A673 (cell line): ENCODE measurements around the gene OXSR1. TPM values are rescaled to one million over a fixed set of nuclear protein-coding genes. Genes with fewer than 3 reads are reported as not detected.

Experiments used
- BruUV-seq: library from RNA; stranded (reverse); fragments of 400-500 nt; replicated peaks from 2 replicates; lab custom pipeline; 2021; lab: Mats Ljungman, UMichigan
- CTCF ChIA-PET: fragments of 300-600 bp; sonication (Branson Sonifier 250); formaldehyde crosslinking; loops from one replicate; lab custom pipeline; 2022; ENCODE audit warnings: antibody characterized with exemption; lab: Charles Lee
- POLR2A ChIA-PET: fragments of 300-600 bp; sonication (Branson Sonifier 250); formaldehyde crosslinking; loops from one replicate; lab custom pipeline; 2022; ENCODE audit warnings: antibody characterized with exemption; ENCODE audit not compliant: low non-redundant PET; lab: Charles Lee
- DNase-seq: peaks from one replicate; pipeline ENCODE4 v3.0.0-alpha.2; 2015; ENCODE audit warnings: low spot score
- H3K27ac ChIP-seq: fragments of 200-600 bp; sonication (generic); 2 replicates; pipeline ENCODE4 v1.5.1; 2016; ENCODE audit warnings: mixed run types, low read depth, mild to moderate bottlenecking, mixed read lengths, antibody characterized with exemption, low read length; ENCODE audit not compliant: poor library complexity, severe bottlenecking
- H3K27me3 ChIP-seq: fragments of 200-600 bp; sonication (generic); replicated peaks from 2 replicates; pipeline ENCODE4 v1.6.1; 2017; ENCODE audit warnings: mixed run types, low read depth, mild to moderate bottlenecking, mixed read lengths, antibody characterized with exemption, low read length; ENCODE audit not compliant: insufficient read depth, poor library complexity
- H3K36me3 ChIP-seq: fragments of 200-600 bp; sonication (generic); 2 replicates; pipeline ENCODE4 v1.6.1; 2016; ENCODE audit warnings: mixed run types, mild to moderate bottlenecking, mixed read lengths, antibody characterized with exemption, low read length; ENCODE audit not compliant: insufficient read depth, poor library complexity, severe bottlenecking
- H3K4me1 ChIP-seq: fragments of 200-600 bp; sonication (generic); 2 replicates; pipeline ENCODE4 v1.6.1; 2017; ENCODE audit warnings: mixed run types, mild to moderate bottlenecking, mixed read lengths, antibody characterized with exemption, low read length; ENCODE audit not compliant: insufficient read depth, poor library complexity, severe bottlenecking
- H3K4me3 ChIP-seq: fragments of 200-600 bp; sonication (generic); 2 replicates; pipeline ENCODE4 v1.5.1; 2016; ENCODE audit warnings: low read depth, mixed run types, mild to moderate bottlenecking, mixed read lengths, low read length; ENCODE audit not compliant: poor library complexity, severe bottlenecking
- H3K9me3 ChIP-seq: fragments of 200-600 bp; sonication (generic); 2 replicates; pipeline ENCODE4 v1.6.1; 2016; ENCODE audit warnings: mixed run types, low read depth, mild to moderate bottlenecking, mixed read lengths, antibody characterized with exemption, low read length; ENCODE audit not compliant: poor library complexity, severe bottlenecking
- CTCF ChIP-seq: fragments of 300-800, 200-600 bp; sonication (generic); conservative IDR thresholded peaks from 2 replicates; pipeline ENCODE4 v1.5.1; 2017; ENCODE audit warnings: low read depth, mild to moderate bottlenecking, antibody characterized with exemption, low read length, moderate library complexity, mixed read lengths
- EZH2 ChIP-seq: fragments of 200-600 bp; sonication (generic); IDR thresholded peaks from 2 replicates; pipeline ENCODE4 v1.6.1; 2017; ENCODE audit warnings: borderline replicate concordance, low read depth, mild to moderate bottlenecking, mixed read lengths, antibody characterized with exemption, low read length; ENCODE audit not compliant: poor library complexity, severe bottlenecking
- intact Hi-C: fragments of 100-400 bp; cut with micrococcal nuclease; formaldehyde crosslinking; loops from one replicate; pipeline ENCODE4 v1.10.0; 2022; ENCODE audit not compliant: unreplicated experiment
- total RNA-seq: library from RNA; stranded (reverse); gene quantifications from 2 replicates; pipeline ENCODE4 v1.2.3, GENCODE V29; 2021

Gene OXSR1
- total RNA-seq, 1 experiment from 2014 or later: 30.9 TPM

GRCh38 chr3:38140326-38141172 is 24.8 kb upstream of the OXSR1 start:
- DNase-seq: no peak
- intact Hi-C loops: no loop called here
- ChIA-PET POLR2A (no interaction called here), CTCF (no interaction called here)
- Histone ChIP-seq H3K36me3 (no peaks in the 10 kb centered on the region), H3K27ac (no peak overlapping the region), H3K9me3 (no peaks in the 10 kb centered on the region), H3K27me3 (no peaks in the 10 kb centered on the region), H3K4me1 (peaks cover 4% of the 10 kb centered on the region), H3K4me3 (no peak overlapping the region)
- no TSS peak for BruUV-seq
- TF ChIP-seq CTCF (no peak), EZH2 (no peak)

GRCh38 chr3:38141173-38141951 is 24.0 kb upstream of the OXSR1 start:
- Histone ChIP-seq H3K9me3 (no peaks in the 10 kb centered on the region), H3K27me3 (no peaks in the 10 kb centered on the region), H3K27ac (no peak overlapping the region), H3K4me1 (peaks cover 4% of the 10 kb centered on the region), H3K36me3 (no peaks in the 10 kb centered on the region), H3K4me3 (no peak overlapping the region)
- BruUV-seq: no TSS peak
- DNase-seq: no peak
- no peak for TF ChIP-seq CTCF
- no peak for TF ChIP-seq EZH2
- CTCF ChIA-PET: no interaction called here
- intact Hi-C loops: no loop called here
- POLR2A ChIA-PET: no interaction called here

GRCh38 chr3:38141952-38142273 is 23.4 kb upstream of the OXSR1 start:
- no peak for TF ChIP-seq CTCF
- TF ChIP-seq EZH2: no peak
- Histone ChIP-seq H3K4me3 (no peak overlapping the region), H3K27ac (no peak overlapping the region), H3K9me3 (no peaks in the 10 kb centered on the region), H3K4me1 (peaks cover 4% of the 10 kb centered on the region), H3K36me3 (no peaks in the 10 kb centered on the region), H3K27me3 (no peaks in the 10 kb centered on the region)
- BruUV-seq: no TSS peak
- intact Hi-C loops: no loop called here
- POLR2A ChIA-PET: no interaction called here
- CTCF ChIA-PET: no interaction called here
- no peak for DNase-seq
